ENCODE measurements around the gene OLA1.

The OLA1 gene

GRCh38 chr2:174078275-174078674 lies 170.1 kb downstream of the OLA1 start:
- H3K4me3 ChIP-seq (ENCODE audit: low read depth, low read length), result no peak overlapping the region
- no peak for DNase-seq (ENCODE audit: low read depth)

- no peak overlapping the region for H3K4me3 ChIP-seq (ENCODE audit: low read depth, low read length)
- DNase-seq (ENCODE audit: low read depth), result no peak
Observed at GRCh38 chr2:174076975-174077374, 171.4 kb downstream of the OLA1 start.

DNA sequence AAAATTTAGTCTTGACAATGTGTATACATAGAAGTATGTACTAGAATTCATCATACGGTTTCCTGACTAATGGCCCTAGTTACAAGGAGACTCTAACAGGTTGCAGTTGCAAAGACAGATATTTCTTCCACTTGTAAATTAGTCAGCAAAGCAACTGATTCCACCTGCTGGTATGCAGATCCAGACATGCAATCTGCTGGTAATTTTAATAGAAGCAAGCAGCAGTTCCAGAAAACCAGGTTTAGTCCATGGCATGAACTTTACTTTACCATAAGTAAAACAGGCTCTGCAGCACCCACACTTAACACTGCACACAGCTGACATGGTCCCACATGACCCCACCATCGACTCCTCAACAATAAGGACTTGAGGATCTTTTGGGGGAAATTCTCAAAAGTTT lies 172.3 kb downstream of the OLA1 start:
- no peak overlapping the region for H3K4me3 ChIP-seq (ENCODE audit: low read depth, low read length)
- no peak for DNase-seq (ENCODE audit: low read depth)

DNA sequence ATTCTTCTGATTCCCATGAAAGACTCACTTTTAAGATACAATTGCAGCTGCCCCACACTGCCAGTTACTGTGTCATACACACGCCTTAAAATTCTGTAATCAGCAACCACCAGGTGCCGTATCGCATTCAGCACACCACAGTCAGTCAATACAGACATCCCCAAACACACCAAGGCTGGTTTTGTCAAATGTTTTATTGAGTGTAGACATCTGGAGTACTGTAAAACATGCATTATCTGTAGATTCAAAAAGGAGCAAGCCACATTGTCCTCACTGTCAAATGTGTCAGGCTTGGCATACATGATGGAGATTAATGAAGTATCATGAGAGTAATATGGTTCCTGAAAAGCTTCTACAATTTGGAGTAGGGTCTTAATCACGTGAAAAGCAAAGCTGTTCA lies 173.5 kb downstream of the OLA1 start:
- no peak for DNase-seq (ENCODE audit: low read depth)
- no peak overlapping the region for H3K4me3 ChIP-seq (ENCODE audit: low read depth, low read length)

GRCh38 chr2:174072857-174073256 lies 175.5 kb downstream of the OLA1 start:
- no peak for DNase-seq (ENCODE audit: low read depth)
- H3K4me3 ChIP-seq (ENCODE audit: low read depth, low read length), result no peak overlapping the region

- H3K4me3 ChIP-seq (ENCODE audit: low read depth, low read length), result no peak overlapping the region
- DNase-seq (ENCODE audit: low read depth), result no peak
Observed at GRCh38 chr2:174072069-174072468, 176.3 kb downstream of the OLA1 start.

- no peak overlapping the region for H3K4me3 ChIP-seq (ENCODE audit: low read depth, low read length)
- DNase-seq (ENCODE audit: low read depth), result no peak
Observed at GRCh38 chr2:174071321-174071720, 177.0 kb downstream of the OLA1 start.

- no peak for DNase-seq (ENCODE audit: low read depth)
- H3K4me3 ChIP-seq (ENCODE audit: low read depth, low read length), result no peak overlapping the region
Observed at GRCh38 chr2:174070281-174070680, 178.1 kb downstream of the OLA1 start.

- H3K4me3 ChIP-seq (ENCODE audit: low read depth, low read length), result no peak overlapping the region
- DNase-seq (ENCODE audit: low read depth), result no peak
Observed at GRCh38 chr2:174067815-174068214, 180.5 kb downstream of the OLA1 start.

- DNase-seq (ENCODE audit: low read depth), result no peak
- no peak overlapping the region for H3K4me3 ChIP-seq (ENCODE audit: low read depth, low read length)
Observed at GRCh38 chr2:174066871-174067270, 181.5 kb downstream of the OLA1 start.

DNA sequence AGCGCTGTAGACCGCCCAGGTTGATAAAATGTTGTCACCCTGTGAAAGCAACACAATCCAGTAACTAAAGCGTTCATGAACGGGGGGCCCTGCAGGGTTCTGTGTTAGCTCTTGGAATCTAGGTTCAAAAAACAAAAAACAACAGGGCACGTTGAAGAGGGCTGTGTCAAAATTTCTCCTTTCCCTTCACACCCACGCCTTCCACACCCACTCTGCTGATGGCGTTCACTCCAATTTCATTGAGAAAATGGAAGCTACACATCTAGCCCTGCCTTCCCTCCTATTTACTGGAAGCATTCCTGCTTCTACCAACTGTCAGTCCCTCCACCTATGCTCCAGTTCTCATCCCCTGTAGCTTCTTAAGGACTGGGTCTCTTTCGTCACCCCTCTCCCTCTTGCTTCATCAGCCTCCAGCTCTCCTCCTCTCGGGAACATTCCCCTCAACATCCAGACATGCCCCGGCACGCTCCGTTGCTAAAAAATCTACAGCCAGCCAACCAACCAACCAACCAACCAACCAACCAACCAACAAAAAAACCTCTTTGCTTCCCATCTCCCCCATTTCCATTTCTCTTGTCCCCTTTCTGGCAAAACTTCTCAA lies 184.7 kb downstream of the OLA1 start:
- no peak overlapping the region for H3K4me3 ChIP-seq (ENCODE audit: low read depth, low read length)
- no peak for DNase-seq (ENCODE audit: low read depth)

DNA sequence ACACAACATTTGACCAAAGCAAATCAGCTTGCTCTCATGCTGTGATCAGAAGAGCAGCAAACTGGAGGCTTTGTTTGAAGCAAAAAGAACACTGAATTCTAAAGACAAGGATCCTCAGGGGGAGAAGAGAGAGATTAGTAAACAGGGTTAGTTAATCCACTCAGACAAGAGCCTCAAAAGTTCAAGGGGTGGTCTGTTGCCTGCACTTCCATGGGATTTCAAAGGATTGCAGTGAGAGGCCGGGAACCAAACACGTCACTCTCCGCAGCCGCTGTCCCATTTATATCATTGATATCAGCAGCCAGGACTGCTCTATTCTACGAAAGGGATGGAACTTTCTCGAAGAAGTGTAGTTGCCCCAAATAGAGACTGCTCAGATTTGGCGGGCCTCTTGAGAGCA lies 185.4 kb downstream of the OLA1 start:
- DNase-seq (ENCODE audit: low read depth), result no peak
- no peak overlapping the region for H3K4me3 ChIP-seq (ENCODE audit: low read depth, low read length)

- no peak for DNase-seq (ENCODE audit: low read depth)
- H3K4me3 ChIP-seq (ENCODE audit: low read depth, low read length), result no peak overlapping the region
Observed at GRCh38 chr2:174059884-174060244, 188.5 kb downstream of the OLA1 start.

DNA sequence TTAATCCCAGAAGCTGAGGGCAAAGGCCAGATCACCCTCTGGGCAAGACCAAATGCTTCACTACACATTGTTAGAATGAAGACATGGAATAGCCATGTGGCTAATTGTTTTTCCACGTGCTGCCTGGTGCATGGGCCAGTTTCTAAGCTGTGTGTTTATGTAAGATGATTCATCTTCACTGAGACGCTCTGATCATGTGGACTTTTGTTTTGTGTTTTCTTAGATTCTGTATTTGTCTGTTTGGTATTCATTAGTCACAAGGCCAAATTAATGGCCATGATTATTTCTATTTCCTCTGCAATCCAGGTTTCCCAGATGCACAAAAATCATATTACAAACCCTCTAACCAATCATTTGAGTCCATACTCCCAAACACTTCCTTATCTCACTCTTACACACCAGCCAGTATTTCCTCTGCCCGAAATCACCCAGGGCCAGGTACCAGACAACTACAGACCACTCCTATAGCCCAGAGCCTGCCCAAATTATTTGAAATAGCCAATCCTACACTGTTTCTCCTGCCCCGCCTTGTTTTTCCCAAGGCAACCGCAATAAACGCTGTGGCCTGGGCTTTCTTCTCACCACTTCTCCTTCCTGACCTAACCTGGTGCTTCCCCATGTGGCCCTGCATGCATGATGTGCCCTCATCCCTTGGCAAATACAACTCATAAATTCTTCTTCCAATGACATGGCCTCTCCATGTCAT lies 189.0 kb downstream of the OLA1 start:
- peak; percentile 44 for DNase-seq (ENCODE audit: low read depth)
- no peak overlapping the region for H3K4me3 ChIP-seq (ENCODE audit: low read depth, low read length)

GRCh38 chr2:174058456-174058855 lies 189.9 kb downstream of the OLA1 start:
- H3K4me3 ChIP-seq (ENCODE audit: low read depth, low read length), result no peak overlapping the region
- no peak for DNase-seq (ENCODE audit: low read depth)

- DNase-seq (ENCODE audit: low read depth), result no peak
- no peak overlapping the region for H3K4me3 ChIP-seq (ENCODE audit: low read depth, low read length)
Observed at GRCh38 chr2:174058026-174058425, 190.3 kb downstream of the OLA1 start.

GRCh38 chr2:174054926-174055325 lies 193.4 kb downstream of the OLA1 start:
- DNase-seq (ENCODE audit: low read depth), result no peak
- no peak overlapping the region for H3K4me3 ChIP-seq (ENCODE audit: low read depth, low read length)

- DNase-seq (ENCODE audit: low read depth), result no peak
- no peak overlapping the region for H3K4me3 ChIP-seq (ENCODE audit: low read depth, low read length)
Observed at GRCh38 chr2:174053355-174054151, 194.8 kb downstream of the OLA1 start.

DNA sequence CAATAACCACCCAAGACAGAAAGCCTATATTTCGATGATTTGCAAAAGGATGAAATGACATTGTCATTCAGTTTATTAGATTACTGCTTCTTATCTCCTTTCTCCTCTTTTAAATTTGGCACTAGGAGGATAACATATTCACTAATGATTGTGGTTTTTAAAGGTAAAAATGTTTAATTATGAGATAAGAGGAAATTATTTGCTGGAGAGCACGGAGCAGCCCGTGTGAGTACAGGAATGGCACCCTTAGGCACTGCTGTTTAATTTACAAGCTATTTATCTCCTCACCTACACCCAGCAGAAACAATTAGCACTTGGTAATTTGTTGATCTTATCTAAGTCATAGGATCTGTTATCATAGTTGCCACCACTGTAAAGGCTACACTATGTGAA lies 195.8 kb downstream of the OLA1 start:
- no peak overlapping the region for H3K4me3 ChIP-seq (ENCODE audit: low read depth, low read length)
- DNase-seq (ENCODE audit: low read depth), result no peak

DNA sequence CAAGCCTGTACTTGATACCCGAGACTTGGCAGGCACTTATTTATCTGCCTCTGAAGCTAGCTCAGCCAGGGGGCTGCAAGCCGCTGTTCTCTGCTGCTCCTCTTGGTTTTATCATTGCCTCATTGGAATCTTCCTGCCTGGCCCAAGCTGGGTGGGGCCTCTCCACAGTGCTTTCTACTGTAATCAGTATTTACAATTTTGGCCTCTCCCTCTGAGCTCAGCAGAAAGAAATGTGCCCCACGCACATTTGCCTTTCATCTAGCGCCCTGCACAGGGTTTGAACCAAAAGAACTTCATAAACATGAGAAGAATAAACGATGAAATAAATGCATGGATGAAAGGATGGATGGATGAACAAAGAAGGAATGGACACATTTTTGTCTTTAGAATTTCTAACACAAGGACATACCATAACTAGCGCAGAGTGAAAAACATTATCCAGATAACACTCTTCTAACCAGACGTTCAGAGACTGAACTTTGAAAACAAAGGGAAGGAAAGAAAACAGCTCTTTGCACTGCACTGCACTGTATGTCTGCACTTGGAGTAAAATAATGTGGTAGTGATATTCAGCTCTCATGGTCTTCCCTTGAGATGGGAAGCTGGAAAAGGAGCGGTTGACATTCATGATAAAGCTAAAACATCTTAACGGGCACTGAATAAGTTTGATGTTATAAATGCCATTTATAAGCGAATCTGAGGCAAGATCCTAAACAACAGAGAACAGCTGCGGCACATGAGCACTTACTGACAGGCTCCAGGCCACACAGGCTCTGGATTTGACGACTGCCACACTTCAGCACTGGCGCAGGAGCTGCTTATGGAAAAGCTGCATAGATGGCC lies 196.4 kb downstream of the OLA1 start:
- no peak for DNase-seq (ENCODE audit: low read depth)
- H3K4me3 ChIP-seq (ENCODE audit: low read depth, low read length), result no peak overlapping the region

Measured in skeletal muscle cell (primary cell).